ENCODE measurements around the gene KLHL17. TPM values are rescaled to one million over a fixed set of nuclear protein-coding genes. Genes with fewer than 3 reads are reported as not detected.

KLHL17 gene
- total and polyA plus RNA-seq, 2 experiments from 2014 or later, result 5.5 to 19.2 TPM

GRCh38 chr1:915295-916172 lies 44.9 kb upstream of the KLHL17 start:
- no peak overlapping the region for H3K9ac ChIP-seq
- H3K4me3 ChIP-seq, result no peak overlapping the region
- H3K9me3 ChIP-seq (ENCODE audit: low read depth), result no peaks in the 10 kb centered on the region
- peaks cover 19% of the 10 kb centered on the region for H3K4me1 ChIP-seq (ENCODE audit: insufficient read depth)
- no peak overlapping the region for H2AFZ ChIP-seq
- no peak overlapping the region for H3K4me2 ChIP-seq (ENCODE audit: unreplicated experiment)
- no peaks in the 10 kb centered on the region for H4K20me1 ChIP-seq (ENCODE audit: insufficient read depth)
- H3K36me3 ChIP-seq (ENCODE audit: low read depth), result no peaks in the 10 kb centered on the region
- 0 out of 2 replicates have a peak, but pooled peaks cover 13% of the 10 kb centered on the region for H3F3A ChIP-seq (ENCODE audit: insufficient read depth)
- no peaks in the 10 kb centered on the region for H3K79me2 ChIP-seq (ENCODE audit: insufficient read depth)
- in situ Hi-C loops (cut with MboI), result no loop called here
- no peaks in the 10 kb centered on the region for H3K9me2 ChIP-seq (ENCODE audit: insufficient read depth)
- no peak overlapping the region for H3K27ac ChIP-seq
- TF ChIP-seq EZH2phosphoT487 (IDR thresholded peaks at IDR 0.05; ENCODE audit: insufficient read depth, low read depth), result no peak
- H3K27me3 ChIP-seq (replicated peaks; ENCODE audit: insufficient read depth), result no peaks in the 10 kb centered on the region
- no peak for DNase-seq
- 71% methylated on average over 28 of the region's 28 CpGs for WGBS, 2 experiments (ENCODE audit: low coverage in 1 of 2, low lambda C conversion rate in 2 of 2, missing lambda C conversion rate in 2 of 2)

GRCh38 chr1:916173-917075 lies 44.0 kb upstream of the KLHL17 start:
- TF ChIP-seq EZH2 (IDR thresholded peaks at IDR 0.05; ENCODE audit: insufficient read depth, poor library complexity, severe bottlenecking) (no peak), EZH2phosphoT487 (IDR thresholded peaks at IDR 0.05; ENCODE audit: insufficient read depth, low read depth) (no peak)
- H3K27me3 ChIP-seq (replicated peaks; ENCODE audit: insufficient read depth), result no peaks in the 10 kb centered on the region
- H2AFZ ChIP-seq, result no peak overlapping the region
- no peaks in the 10 kb centered on the region for H3K9me3 ChIP-seq (ENCODE audit: low read depth)
- H4K20me1 ChIP-seq (ENCODE audit: insufficient read depth), result no peaks in the 10 kb centered on the region
- no peak overlapping the region for H3K9ac ChIP-seq
- H3K79me2 ChIP-seq (ENCODE audit: insufficient read depth), result no peaks in the 10 kb centered on the region
- H3K27ac ChIP-seq, result no peak overlapping the region
- H3F3A ChIP-seq (ENCODE audit: insufficient read depth), result 0 out of 2 replicates have a peak, but pooled peaks cover 12% of the 10 kb centered on the region
- in situ Hi-C loops (cut with MboI), result no loop called here
- H3K4me1 ChIP-seq (ENCODE audit: insufficient read depth), result peaks cover 14% of the 10 kb centered on the region
- no peaks in the 10 kb centered on the region for H3K9me2 ChIP-seq (ENCODE audit: insufficient read depth)
- H3K36me3 ChIP-seq (ENCODE audit: low read depth), result no peaks in the 10 kb centered on the region
- DNase-seq, result peak; percentile 75
- WGBS, 2 experiments (ENCODE audit: low coverage in 1 of 2, low lambda C conversion rate in 2 of 2, missing lambda C conversion rate in 2 of 2), result 25 to 28% methylated on average over 29 to 31 of the region's 31 CpGs
- no peak overlapping the region for H3K4me3 ChIP-seq
- H3K4me2 ChIP-seq (ENCODE audit: unreplicated experiment), result peak overlapping the region; percentile 53

GRCh38 chr1:917076-917459 lies 43.3 kb upstream of the KLHL17 start:
- TF ChIP-seq EZH2phosphoT487 (IDR thresholded peaks at IDR 0.05; ENCODE audit: insufficient read depth, low read depth) (no peak), EZH2 (IDR thresholded peaks at IDR 0.05; ENCODE audit: insufficient read depth, poor library complexity, severe bottlenecking) (no peak)
- Histone ChIP-seq H2AFZ (no peak overlapping the region), H3K9me2 (ENCODE audit: insufficient read depth) (no peaks in the 10 kb centered on the region), H3K4me1 (ENCODE audit: insufficient read depth) (peaks cover 13% of the 10 kb centered on the region), H3K4me2 (ENCODE audit: unreplicated experiment) (peak overlapping the region; percentile 53), H3K27ac (no peak overlapping the region), H3F3A (ENCODE audit: insufficient read depth) (0 out of 2 replicates have a peak, but pooled peaks cover 5% of the 10 kb centered on the region), H4K20me1 (ENCODE audit: insufficient read depth) (no peaks in the 10 kb centered on the region), H3K27me3 (replicated peaks; ENCODE audit: insufficient read depth) (no peaks in the 10 kb centered on the region), H3K36me3 (ENCODE audit: low read depth) (no peaks in the 10 kb centered on the region), H3K4me3 (no peak overlapping the region), H3K9me3 (ENCODE audit: low read depth) (no peaks in the 10 kb centered on the region), H3K79me2 (ENCODE audit: insufficient read depth) (no peaks in the 10 kb centered on the region), H3K9ac (no peak overlapping the region)
- WGBS, 2 experiments (ENCODE audit: low coverage in 1 of 2, low lambda C conversion rate in 2 of 2, missing lambda C conversion rate in 2 of 2), result 52 to 58% methylated on average over 5 to 7 of the region's 7 CpGs
- in situ Hi-C loops (cut with MboI), result no loop called here
- no peak for DNase-seq

- peaks cover 13% of the 10 kb centered on the region for H3K4me1 ChIP-seq (ENCODE audit: insufficient read depth)
- H3K27me3 ChIP-seq (replicated peaks; ENCODE audit: insufficient read depth), result no peaks in the 10 kb centered on the region
- H3K4me2 ChIP-seq (ENCODE audit: unreplicated experiment), result no peak overlapping the region
- H4K20me1 ChIP-seq (ENCODE audit: insufficient read depth), result no peaks in the 10 kb centered on the region
- no peak for DNase-seq
- in situ Hi-C loops (cut with MboI), result no loop called here
- no peak overlapping the region for H3K27ac ChIP-seq
- TF ChIP-seq EZH2 (IDR thresholded peaks at IDR 0.05; ENCODE audit: insufficient read depth, poor library complexity, severe bottlenecking), result no peak
- no peak for TF ChIP-seq EZH2phosphoT487 (IDR thresholded peaks at IDR 0.05; ENCODE audit: insufficient read depth, low read depth)
- H2AFZ ChIP-seq, result no peak overlapping the region
- H3K4me3 ChIP-seq, result no peak overlapping the region
- H3K36me3 ChIP-seq (ENCODE audit: low read depth), result no peaks in the 10 kb centered on the region
- no peaks in the 10 kb centered on the region for H3K9me2 ChIP-seq (ENCODE audit: insufficient read depth)
- 0 out of 2 replicates have a peak, but pooled peaks cover under 1% of the 10 kb centered on the region for H3F3A ChIP-seq (ENCODE audit: insufficient read depth)
- 0 out of 2 replicates have a peak, but pooled peaks cover 3% of the 10 kb centered on the region for H3K79me2 ChIP-seq (ENCODE audit: insufficient read depth)
- no peak overlapping the region for H3K9ac ChIP-seq
- WGBS, 2 experiments (ENCODE audit: low coverage in 1 of 2, low lambda C conversion rate in 2 of 2, missing lambda C conversion rate in 2 of 2), result 43 to 60% methylated on average over 22 of the region's 22 CpGs
- H3K9me3 ChIP-seq (ENCODE audit: low read depth), result no peaks in the 10 kb centered on the region
Measured at GRCh38 chr1:917466-918091, 42.8 kb upstream of the KLHL17 start.

All from GM23248 (cell line).